Thyroid gland (tissue), 4 donors: Measurements from ENCODE around the gene GDF15.

ENCODE experiments used
- POLR2A ChIP-seq, 2 donors: fragments of 450-650 bp; IDR thresholded peaks; one replicate each; pipeline ENCODE4 v1.6.1; 2017; ENCODE audit warnings: antibody characterized with exemption in 2 of 2, mild to moderate bottlenecking in 2 of 2, moderate library complexity in 1 of 2
- TF ChIP-seq, protein P1 (sequence below), 6 experiments: fragments of 200-600 bp in 3 of 6; fragments of 450-650 bp in 3 of 6; sonication (generic) in 3 of 6; IDR thresholded peaks; one replicate each; pipeline ENCODE4 v1.5.1; 2016 to 2019; ENCODE audit warnings: antibody characterized with exemption in 6 of 6, mild to moderate bottlenecking in 2 of 6, inconsistent platforms in 1 of 6, moderate library complexity in 1 of 6

DNA sequence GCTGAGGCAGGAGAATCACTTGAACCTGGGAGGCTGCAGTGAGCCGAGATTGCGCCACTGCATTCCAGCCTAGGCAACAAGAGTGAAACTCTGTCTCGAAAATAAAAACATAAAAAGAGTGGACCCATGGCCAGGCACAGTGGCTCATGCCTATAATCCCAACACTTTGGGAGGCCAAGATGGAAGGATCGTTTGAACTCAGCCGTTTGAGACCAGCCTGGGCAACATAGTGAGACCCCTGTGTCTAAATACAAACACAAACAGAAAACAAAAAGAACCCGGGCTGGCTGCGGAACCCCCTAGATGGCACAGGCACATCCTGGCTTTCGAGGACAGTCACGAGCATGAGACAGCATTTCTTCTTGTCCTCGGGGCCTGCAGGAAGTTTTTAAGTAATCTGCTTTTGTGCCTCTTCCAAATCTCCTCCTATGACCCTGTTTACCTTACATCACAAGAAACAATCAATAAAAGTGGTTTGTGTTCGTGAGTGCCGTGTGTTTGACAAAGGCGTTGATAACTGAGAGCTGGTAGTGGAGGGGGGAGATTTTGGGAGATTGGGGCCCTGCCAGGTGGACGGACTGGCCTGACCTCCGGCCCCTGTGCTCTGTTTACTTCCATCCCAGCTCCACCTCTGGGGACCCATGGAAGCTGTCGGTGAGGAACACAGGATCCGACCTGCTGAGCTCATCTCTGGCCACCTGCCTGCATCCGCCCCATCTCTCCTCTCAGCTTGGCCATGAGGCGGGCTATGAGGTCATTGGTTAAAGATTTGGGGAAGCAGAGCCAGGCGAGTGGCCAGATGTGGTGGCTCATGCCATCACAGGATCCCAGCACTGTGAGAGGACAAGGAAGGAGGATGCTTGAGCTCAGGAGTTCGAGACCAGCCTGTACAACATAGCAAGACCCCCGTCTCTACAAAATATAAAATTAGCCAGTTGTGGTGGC is 5.9 kb upstream of the GDF15 start:
- TF ChIP-seq, protein P1, sequence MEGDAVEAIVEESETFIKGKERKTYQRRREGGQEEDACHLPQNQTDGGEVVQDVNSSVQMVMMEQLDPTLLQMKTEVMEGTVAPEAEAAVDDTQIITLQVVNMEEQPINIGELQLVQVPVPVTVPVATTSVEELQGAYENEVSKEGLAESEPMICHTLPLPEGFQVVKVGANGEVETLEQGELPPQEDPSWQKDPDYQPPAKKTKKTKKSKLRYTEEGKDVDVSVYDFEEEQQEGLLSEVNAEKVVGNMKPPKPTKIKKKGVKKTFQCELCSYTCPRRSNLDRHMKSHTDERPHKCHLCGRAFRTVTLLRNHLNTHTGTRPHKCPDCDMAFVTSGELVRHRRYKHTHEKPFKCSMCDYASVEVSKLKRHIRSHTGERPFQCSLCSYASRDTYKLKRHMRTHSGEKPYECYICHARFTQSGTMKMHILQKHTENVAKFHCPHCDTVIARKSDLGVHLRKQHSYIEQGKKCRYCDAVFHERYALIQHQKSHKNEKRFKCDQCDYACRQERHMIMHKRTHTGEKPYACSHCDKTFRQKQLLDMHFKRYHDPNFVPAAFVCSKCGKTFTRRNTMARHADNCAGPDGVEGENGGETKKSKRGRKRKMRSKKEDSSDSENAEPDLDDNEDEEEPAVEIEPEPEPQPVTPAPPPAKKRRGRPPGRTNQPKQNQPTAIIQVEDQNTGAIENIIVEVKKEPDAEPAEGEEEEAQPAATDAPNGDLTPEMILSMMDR (IDR thresholded peaks at IDR 0.05), result no peak
- no peak for TF ChIP-seq POLR2A (IDR thresholded peaks at IDR 0.05)
